ENCODE data around the gene CD9. TPM values are rescaled to one million over a fixed set of nuclear protein-coding genes. Genes with fewer than 3 reads are reported as not detected.
"Not testable (repeated sequence)": the region's sequence is repeated elsewhere in the genome, so short reads cannot be mapped to it uniquely, and the experiment has no call there.

CD9 gene
- polyA plus RNA-seq, 1 of the 3 experiments (the other 2 are of a cell fraction): 76.6 TPM

DNA sequence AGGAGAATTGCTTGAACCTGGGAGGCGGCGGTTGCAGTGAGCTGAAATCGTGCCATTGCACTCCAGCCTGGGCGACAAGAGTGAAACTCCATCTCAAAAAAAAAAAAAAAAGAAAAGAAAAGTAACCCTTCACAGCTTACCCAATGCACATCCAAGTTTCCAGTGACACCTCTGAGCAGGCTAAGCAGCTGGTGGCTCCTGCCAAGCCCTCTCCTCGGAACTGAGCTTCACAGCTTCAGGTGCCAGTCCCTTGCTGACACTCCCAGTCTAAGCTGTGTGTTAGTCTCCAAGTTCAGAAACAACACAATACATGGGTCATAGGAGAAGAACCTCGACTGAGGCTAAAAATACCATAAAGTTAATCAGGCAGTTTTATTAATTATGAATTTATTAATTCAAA is 7.9 kb downstream of the CD9 start:
- no peaks in the 10 kb centered on the region for H3K36me3 ChIP-seq (replicated peaks in 1 of 2; ENCODE audit: control insufficient read depth in 1 of 2, insufficient read depth in 2 of 2, low read length in 1 of 2)
- ChIA-PET CTCF (interaction anchor here (0.8 to 2.7 kb wide), 4 partner anchors 13 to 220 kb away, joined by 3 to 18 read pairs (median 10); no protein-coding TSS in a partner anchor), POLR2A (no interaction called here)
- no peaks in the 10 kb centered on the region for H3F3A ChIP-seq (replicated peaks; ENCODE audit: insufficient read depth)
- no peaks in the 10 kb centered on the region for H4K20me1 ChIP-seq (ENCODE audit: insufficient read depth)
- H3K27ac ChIP-seq (ENCODE audit: low read depth in 2 of 2, low read length in 1 of 2): no peak overlapping the region
- peaks cover 13 to 55% of the 10 kb centered on the region in 2 experiments; a peak in 3 of 4 replicates for H3K4me1 ChIP-seq (ENCODE audit: control insufficient read depth in 1 of 2, insufficient read depth in 2 of 2, low read depth in 1 of 2, low read length in 1 of 2)
- 96% methylated on average over 6 of the region's 6 CpGs for WGBS (ENCODE audit: low lambda C conversion rate)
- H3K9me2 ChIP-seq: no peaks in the 10 kb centered on the region
- H3K4me2 ChIP-seq: no peak overlapping the region
- no peak overlapping the region for H3K4me3 ChIP-seq (ENCODE audit: low read depth in 2 of 2, low read length in 1 of 2)
- no peak overlapping the region for H2AFZ ChIP-seq (ENCODE audit: low read depth)
- no peaks in the 10 kb centered on the region for H3K27me3 ChIP-seq (ENCODE audit: insufficient read depth)
- peaks cover 6% of the 10 kb centered on the region; the same call in 1 of the 2 replicates for H3K79me2 ChIP-seq (ENCODE audit: insufficient read depth)
- H3K9ac ChIP-seq: no peak overlapping the region
- DNase-seq: no peak
- H3K9me3 ChIP-seq: no peaks in the 10 kb centered on the region
- TF ChIP-seq, protein P1, sequence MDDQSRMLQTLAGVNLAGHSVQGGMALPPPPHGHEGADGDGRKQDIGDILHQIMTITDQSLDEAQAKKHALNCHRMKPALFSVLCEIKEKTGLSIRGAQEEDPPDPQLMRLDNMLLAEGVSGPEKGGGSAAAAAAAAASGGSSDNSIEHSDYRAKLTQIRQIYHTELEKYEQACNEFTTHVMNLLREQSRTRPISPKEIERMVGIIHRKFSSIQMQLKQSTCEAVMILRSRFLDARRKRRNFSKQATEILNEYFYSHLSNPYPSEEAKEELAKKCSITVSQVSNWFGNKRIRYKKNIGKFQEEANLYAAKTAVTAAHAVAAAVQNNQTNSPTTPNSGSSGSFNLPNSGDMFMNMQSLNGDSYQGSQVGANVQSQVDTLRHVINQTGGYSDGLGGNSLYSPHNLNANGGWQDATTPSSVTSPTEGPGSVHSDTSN (IDR thresholded peaks at IDR 0.05): no peak
- no peak for TF ChIP-seq CHD2 (IDR thresholded peaks at IDR 0.05; ENCODE audit: low read length, partially characterized antibody)
- no peak for TF ChIP-seq SIN3A (IDR thresholded peaks at IDR 0.05; ENCODE audit: borderline replicate concordance, low read depth, low read length)
- TF ChIP-seq TCF12 (IDR thresholded peaks at IDR 0.05): no peak
- TF ChIP-seq NFIC (IDR thresholded peaks at IDR 0.05; ENCODE audit: borderline replicate concordance): no peak
- TF ChIP-seq, protein P2, sequence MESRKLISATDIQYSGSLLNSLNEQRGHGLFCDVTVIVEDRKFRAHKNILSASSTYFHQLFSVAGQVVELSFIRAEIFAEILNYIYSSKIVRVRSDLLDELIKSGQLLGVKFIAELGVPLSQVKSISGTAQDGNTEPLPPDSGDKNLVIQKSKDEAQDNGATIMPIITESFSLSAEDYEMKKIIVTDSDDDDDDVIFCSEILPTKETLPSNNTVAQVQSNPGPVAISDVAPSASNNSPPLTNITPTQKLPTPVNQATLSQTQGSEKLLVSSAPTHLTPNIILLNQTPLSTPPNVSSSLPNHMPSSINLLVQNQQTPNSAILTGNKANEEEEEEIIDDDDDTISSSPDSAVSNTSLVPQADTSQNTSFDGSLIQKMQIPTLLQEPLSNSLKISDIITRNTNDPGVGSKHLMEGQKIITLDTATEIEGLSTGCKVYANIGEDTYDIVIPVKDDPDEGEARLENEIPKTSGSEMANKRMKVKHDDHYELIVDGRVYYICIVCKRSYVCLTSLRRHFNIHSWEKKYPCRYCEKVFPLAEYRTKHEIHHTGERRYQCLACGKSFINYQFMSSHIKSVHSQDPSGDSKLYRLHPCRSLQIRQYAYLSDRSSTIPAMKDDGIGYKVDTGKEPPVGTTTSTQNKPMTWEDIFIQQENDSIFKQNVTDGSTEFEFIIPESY (IDR thresholded peaks at IDR 0.05; ENCODE audit: borderline replicate concordance, low read depth): no peak
- no peak for TF ChIP-seq RFX5 (IDR thresholded peaks at IDR 0.05; ENCODE audit: low read length)
- TF ChIP-seq, protein P3, sequence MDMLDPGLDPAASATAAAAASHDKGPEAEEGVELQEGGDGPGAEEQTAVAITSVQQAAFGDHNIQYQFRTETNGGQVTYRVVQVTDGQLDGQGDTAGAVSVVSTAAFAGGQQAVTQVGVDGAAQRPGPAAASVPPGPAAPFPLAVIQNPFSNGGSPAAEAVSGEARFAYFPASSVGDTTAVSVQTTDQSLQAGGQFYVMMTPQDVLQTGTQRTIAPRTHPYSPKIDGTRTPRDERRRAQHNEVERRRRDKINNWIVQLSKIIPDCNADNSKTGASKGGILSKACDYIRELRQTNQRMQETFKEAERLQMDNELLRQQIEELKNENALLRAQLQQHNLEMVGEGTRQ (IDR thresholded peaks at IDR 0.05; ENCODE audit: borderline replicate concordance, low read depth, low read length): no peak
- TF ChIP-seq FOXM1 (IDR thresholded peaks at IDR 0.05; ENCODE audit: low read depth): no peak
- TF ChIP-seq, protein P4, sequence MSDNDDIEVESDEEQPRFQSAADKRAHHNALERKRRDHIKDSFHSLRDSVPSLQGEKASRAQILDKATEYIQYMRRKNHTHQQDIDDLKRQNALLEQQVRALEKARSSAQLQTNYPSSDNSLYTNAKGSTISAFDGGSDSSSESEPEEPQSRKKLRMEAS (IDR thresholded peaks at IDR 0.05; ENCODE audit: low read depth): no peak
- TF ChIP-seq, protein P5, sequence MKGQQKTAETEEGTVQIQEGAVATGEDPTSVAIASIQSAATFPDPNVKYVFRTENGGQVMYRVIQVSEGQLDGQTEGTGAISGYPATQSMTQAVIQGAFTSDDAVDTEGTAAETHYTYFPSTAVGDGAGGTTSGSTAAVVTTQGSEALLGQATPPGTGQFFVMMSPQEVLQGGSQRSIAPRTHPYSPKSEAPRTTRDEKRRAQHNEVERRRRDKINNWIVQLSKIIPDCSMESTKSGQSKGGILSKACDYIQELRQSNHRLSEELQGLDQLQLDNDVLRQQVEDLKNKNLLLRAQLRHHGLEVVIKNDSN (IDR thresholded peaks at IDR 0.05; ENCODE audit: borderline replicate concordance, low read depth): no peak
- no peak for TF ChIP-seq RXRA (IDR thresholded peaks at IDR 0.05; ENCODE audit: borderline replicate concordance, low read depth)
- no peak for TF ChIP-seq YY1 (IDR thresholded peaks at IDR 0.05; ENCODE audit: low read depth)

DNA sequence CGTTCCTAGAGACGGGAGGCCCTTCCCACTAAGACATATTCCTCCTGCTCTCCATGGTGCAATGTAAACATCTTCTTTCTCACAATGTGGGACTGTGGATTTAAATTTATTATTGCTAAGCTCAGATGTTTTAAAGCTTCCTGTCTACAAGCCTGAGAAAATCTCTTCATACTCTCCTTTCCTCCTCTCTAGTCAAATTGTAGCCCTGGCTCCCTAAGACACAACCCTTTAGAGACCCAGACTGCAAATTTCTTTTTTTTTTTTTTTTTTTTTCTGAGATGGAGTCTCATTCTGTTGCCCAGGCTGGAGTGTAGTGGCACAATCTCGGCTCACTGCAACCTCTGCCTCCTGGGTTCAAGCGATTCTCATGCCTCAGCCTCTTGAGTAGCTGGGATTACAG is 9.2 kb downstream of the CD9 start:
- H3K36me3 ChIP-seq (replicated peaks in 1 of 2; ENCODE audit: control insufficient read depth in 1 of 2, insufficient read depth in 2 of 2, low read length in 1 of 2); H3K4me2 ChIP-seq; H2AFZ ChIP-seq (ENCODE audit: low read depth); H3F3A ChIP-seq (replicated peaks; ENCODE audit: insufficient read depth); H3K27me3 ChIP-seq (ENCODE audit: insufficient read depth); H3K79me2 ChIP-seq (ENCODE audit: insufficient read depth); H3K27ac ChIP-seq (ENCODE audit: low read depth in 2 of 2, low read length in 1 of 2); H3K9ac ChIP-seq; H4K20me1 ChIP-seq (ENCODE audit: insufficient read depth); H3K4me3 ChIP-seq (ENCODE audit: low read depth in 2 of 2, low read length in 1 of 2); H3K9me3 ChIP-seq; DNase-seq; H3K9me2 ChIP-seq; POLR2A ChIA-PET: not testable (repeated sequence)
- peaks cover 15 to 52% of the 10 kb centered on the region in 2 experiments; a peak in 3 of 4 replicates for H3K4me1 ChIP-seq (ENCODE audit: control insufficient read depth in 1 of 2, insufficient read depth in 2 of 2, low read depth in 1 of 2, low read length in 1 of 2)
- CTCF ChIA-PET: interaction anchor here (1.0 to 2.3 kb wide), 4 partner anchors 9 to 69 kb away, joined by 3 to 11 read pairs (median 6); partner anchors contain the start of gene CD9
- WGBS (ENCODE audit: low lambda C conversion rate): 91% methylated on average over 4 of the region's 4 CpGs
